Mammary epithelial cell (primary cell): ENCODE results near the gene RET.

Source experiments
- CTCF ChIP-seq, 2 donors: IDR thresholded peaks in 1 of 2; conservative IDR thresholded peaks in 1 of 2; 2 replicates each; pipeline ENCODE4 v1.5.1; 2011 to 2012; ENCODE audit warnings: inconsistent platforms in 2 of 2, low read length in 2 of 2, mild to moderate bottlenecking in 2 of 2, control low read depth in 1 of 2, low read depth in 1 of 2; ENCODE audit not compliant: insufficient read depth in 1 of 2; ENCODE audit errors: extremely low read depth in 1 of 2
- EZH2 ChIP-seq: IDR thresholded peaks from 2 replicates; pipeline ENCODE4 v1.6.1; 2012; ENCODE audit warnings: low read length, inconsistent platforms, borderline replicate concordance

GRCh38 chr10:43043773-43044447 lies 33.0 kb upstream of the RET start:
- TF ChIP-seq CTCF (conservative IDR thresholded peaks at IDR 0.05 in 1 of 2, IDR thresholded peaks at IDR 0.05 in 1 of 2; ENCODE audit: extremely low read depth in 1 of 2, insufficient read depth in 1 of 2, low read depth in 1 of 2, low read length in 2 of 2), result no peak
- TF ChIP-seq EZH2, result no peak
